Retinal pigment epithelial cell (primary cell): ENCODE results near the gene RPS6KB1.
"Not testable (repeated sequence)": the region's sequence is repeated elsewhere in the genome, so short reads cannot be mapped to it uniquely, and the experiment has no call there.

Experiments
- DNase-seq: peaks from one replicate; pipeline ENCODE4 v3.0.0-alpha.2; 2010; ENCODE audit warnings: low read depth
- H3K4me3 ChIP-seq: 2 replicates; pipeline ENCODE4 v1.5.1; 2011; ENCODE audit warnings: mild to moderate bottlenecking, low read length, control low read depth, moderate library complexity
- CTCF ChIP-seq: conservative IDR thresholded peaks from 2 replicates; pipeline ENCODE4 v1.5.1; 2011; ENCODE audit warnings: low read depth, low read length, control low read depth, inconsistent platforms

Gene RPS6KB1

GRCh38 chr17:59859444-59860025 lies 33.4 kb upstream of the RPS6KB1 start:
- no peak overlapping the region for H3K4me3 ChIP-seq
- TF ChIP-seq CTCF: peak; percentile 59
- DNase-seq: no peak

GRCh38 chr17:59863616-59864015 lies 29.3 kb upstream of the RPS6KB1 start:
- DNase-seq: no peak
- H3K4me3 ChIP-seq: no peak overlapping the region
- TF ChIP-seq CTCF: no peak

GRCh38 chr17:59869941-59870218 lies 23.0 kb upstream of the RPS6KB1 start:
- no peak for TF ChIP-seq CTCF
- no peak for DNase-seq
- H3K4me3 ChIP-seq: no peak overlapping the region

GRCh38 chr17:59870482-59870881 lies 22.4 kb upstream of the RPS6KB1 start:
- TF ChIP-seq CTCF: no peak
- DNase-seq: no peak
- H3K4me3 ChIP-seq: no peak overlapping the region

- no peak for DNase-seq
- no peak overlapping the region for H3K4me3 ChIP-seq
- no peak for TF ChIP-seq CTCF
Observed at GRCh38 chr17:59872351-59872750, 20.6 kb upstream of the RPS6KB1 start.

GRCh38 chr17:59873414-59873813 lies 19.5 kb upstream of the RPS6KB1 start:
- DNase-seq, H3K4me3 ChIP-seq: not testable (repeated sequence)

- TF ChIP-seq CTCF: no peak
- no peak overlapping the region for H3K4me3 ChIP-seq
- DNase-seq: no peak
Observed at GRCh38 chr17:59874376-59874775, 18.5 kb upstream of the RPS6KB1 start.

- no peak for TF ChIP-seq CTCF
- no peak overlapping the region for H3K4me3 ChIP-seq
- no peak for DNase-seq
Observed at GRCh38 chr17:59876107-59876506, 16.8 kb upstream of the RPS6KB1 start.
